Sigmoid colon (tissue), 3 donors: Measurements from ENCODE around the gene UBTD2.

Source experiments
- CTCF ChIP-seq, 4 experiments: fragments of 450-650 bp in 3 of 4; fragments of 200-600 bp in 1 of 4; IDR thresholded peaks; one replicate each; pipeline ENCODE4 v1.5.1; 2016 to 2019; ENCODE audit warnings: antibody characterized with exemption in 4 of 4, mild to moderate bottlenecking in 3 of 4, moderate library complexity in 2 of 4
- POLR2A ChIP-seq, 2 donors: fragments of 450-650 bp; IDR thresholded peaks; one replicate each; pipeline ENCODE4 v1.6.1; 2016; ENCODE audit warnings: antibody characterized with exemption in 2 of 2, mild to moderate bottlenecking in 2 of 2, moderate library complexity in 2 of 2

- TF ChIP-seq CTCF (IDR thresholded peaks at IDR 0.05) (no peak), POLR2A (IDR thresholded peaks at IDR 0.05) (no peak)
Measured at GRCh38 chr5:172193872-172194271, 89.7 kb downstream of the UBTD2 start, which contains the start of gene EFCAB9.
